Raji (cell line): ENCODE measurements around the gene MINPP1.

Experiments
- POLR2A ChIP-seq: IDR thresholded peaks from 2 replicates; pipeline ENCODE4 v1.6.1; 2011; ENCODE audit warnings: low read depth, low read length, control low read depth; ENCODE audit not compliant: insufficient read depth

MINPP1 gene

DNA sequence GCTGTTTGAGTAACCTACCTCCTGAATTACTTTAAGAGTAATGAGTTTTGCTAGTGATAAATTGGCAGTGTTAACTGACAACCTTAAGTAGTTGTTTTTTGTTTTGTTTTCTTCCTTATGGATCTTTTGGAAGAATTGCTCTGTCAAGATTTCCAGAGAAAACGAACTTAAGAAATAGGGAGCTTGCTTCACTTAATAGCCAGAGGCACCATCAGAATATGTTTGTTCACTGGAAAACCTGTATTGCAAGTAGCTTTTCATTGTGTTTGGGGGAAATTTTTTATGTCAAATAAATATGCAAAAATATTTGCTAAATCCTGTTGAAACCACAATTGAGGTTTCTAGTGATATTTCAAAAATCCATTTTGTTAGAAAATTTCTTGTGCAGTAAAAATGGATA, 89.5 kb downstream of the MINPP1 start:
- no peak for TF ChIP-seq POLR2A

DNA sequence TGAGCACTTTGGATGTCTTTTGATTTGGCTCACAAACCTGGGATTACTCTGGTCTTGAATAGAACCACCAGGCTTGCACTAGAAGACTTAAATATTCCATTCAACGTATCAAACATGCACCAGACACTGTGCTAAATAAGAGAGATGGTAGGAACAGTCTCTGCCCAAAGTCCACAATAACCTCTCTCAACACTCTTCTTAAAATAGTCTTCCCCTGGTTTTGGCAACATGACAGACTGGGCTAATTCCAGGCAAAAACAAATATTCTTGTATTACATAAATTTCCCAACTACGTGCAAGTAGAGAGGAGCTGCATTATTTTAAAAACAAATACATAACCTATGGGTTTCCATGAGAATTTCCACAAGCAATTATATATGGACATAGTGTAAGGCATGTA, 90.2 kb downstream of the MINPP1 start:
- no peak for TF ChIP-seq POLR2A

DNA sequence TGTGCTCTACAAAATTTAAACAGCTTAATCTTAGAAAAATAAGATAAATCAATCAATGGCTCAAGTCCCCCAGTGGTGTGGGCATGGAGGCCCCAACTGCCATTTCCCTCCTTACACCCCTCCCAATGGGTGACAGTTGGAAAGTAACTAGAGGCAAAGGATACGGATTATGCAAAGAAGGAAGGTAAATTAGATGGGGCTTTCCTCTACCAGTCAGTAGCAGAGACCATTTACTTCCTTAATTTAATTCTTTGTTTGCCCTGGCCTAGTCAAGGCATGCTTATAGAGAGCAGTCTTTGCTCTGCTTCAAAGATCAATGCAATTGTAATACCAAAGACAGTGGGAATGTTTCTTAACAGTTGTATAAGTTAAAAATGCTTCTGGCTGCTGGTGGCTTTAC, 91.7 kb downstream of the MINPP1 start:
- TF ChIP-seq POLR2A = no peak

DNA sequence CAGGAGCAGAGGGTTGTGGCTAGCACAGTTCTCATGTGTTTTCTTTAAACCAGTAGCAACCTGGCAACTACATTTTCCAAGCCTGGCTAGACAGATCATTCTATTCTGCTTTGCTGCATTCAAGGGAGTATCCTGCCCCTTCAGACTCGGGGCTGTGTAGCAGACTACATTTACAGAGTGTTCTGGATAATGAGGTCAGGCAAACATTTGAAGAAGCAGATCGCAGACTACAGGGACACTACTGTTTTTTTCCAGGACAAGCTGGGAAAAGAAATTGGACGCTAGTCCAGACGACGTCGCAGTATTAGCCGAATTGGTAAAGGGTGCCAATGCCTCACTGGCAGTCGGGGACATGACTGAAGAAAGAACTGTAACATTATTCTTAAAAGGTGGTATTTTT, 94.0 kb downstream of the MINPP1 start:
- TF ChIP-seq POLR2A = no peak

- TF ChIP-seq POLR2A = no peak
Measured at GRCh38 chr10:87600581-87600980, 95.9 kb downstream of the MINPP1 start.
